ENCODE results near the gene SIVA1.

Gene SIVA1

DNA sequence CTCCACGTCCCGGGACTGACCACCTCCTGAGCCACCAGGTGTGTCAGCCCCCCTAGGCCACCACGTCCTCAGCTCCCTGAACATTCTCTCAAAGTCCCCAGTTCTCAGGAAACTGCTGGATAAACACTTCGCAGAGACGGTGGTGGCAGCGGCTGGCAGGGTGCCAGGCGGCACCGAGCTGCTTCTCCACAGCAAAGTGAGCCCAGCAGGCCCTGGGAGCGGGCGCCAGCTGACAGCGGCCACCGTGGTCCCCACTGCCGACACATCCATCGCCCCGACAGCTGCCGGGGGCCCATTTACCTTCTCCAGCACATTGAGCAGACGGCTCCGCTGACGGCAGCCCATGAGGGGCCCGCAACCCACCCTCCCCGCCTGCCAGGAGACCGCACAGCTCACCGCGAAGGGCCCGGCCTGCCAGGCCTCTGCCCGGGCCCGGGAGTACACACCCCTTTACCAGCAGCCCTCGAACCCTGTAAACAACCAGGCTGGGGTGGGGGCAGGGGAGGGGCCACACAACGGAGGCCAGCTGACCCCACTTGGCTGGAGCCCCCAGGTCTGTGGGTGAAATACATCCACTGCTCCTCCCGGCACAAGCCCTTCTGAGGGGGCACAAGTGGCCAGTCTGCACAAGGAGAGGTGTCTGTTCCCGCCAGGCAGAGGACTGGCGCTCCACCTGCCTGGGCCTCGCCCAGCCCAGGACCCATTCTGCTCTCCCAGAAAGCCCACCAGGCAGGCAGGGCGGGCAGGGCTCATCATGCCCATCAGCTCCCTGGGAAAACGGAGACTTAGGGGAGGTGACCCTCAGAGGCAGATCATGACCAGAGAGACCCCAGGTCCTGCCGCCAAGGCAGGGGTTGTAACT lies 32.1 kb downstream of the SIVA1 start:
- no peak for DNase-seq (ENCODE audit: low read depth in 2 of 2)

DNA sequence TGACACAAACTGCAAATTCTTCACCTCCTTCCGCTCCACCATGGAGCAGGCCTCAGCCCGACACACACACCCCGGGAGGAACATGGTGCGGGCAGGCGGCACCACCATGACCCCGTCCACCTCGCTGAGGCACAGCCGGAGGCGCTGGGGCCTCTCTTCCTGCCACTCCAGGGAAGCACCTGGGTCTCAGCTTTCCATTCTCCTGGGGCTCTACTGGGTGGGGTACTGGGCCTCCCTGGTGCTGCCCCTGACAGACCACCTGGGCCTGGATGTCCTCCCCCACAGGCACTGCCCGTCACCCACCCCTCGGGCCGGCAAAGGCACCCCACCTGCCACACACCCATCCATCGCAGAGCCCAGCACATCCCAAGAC lies 32.7 kb downstream of the SIVA1 start:
- no peak for DNase-seq (ENCODE audit: low read depth in 2 of 2)

DNA sequence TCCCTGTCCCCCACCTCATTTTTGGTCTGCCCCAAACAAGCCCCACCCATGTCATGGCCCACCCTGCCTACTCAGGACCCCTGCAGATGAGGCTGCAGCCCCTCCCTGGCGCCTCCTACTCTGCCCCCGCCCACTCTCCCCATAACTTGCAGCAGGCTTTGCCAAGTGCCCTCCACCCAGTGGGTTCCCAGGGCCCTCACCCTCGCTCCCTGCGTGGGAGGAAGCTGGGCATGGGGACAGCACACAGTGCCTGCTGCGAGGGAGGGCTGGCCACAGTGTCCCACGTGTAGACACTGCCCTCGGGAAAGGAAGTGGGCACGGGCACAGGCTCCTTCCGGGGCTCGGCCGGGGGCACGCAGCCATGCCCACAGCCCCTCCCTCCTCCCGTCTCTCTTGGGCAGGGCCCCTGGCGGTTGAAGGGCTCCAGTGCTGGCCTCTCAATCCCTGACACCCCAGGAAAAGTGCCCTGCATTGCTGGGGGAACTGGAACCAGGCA lies 33.2 kb downstream of the SIVA1 start:
- no peak for DNase-seq (ENCODE audit: low read depth in 2 of 2)

DNA sequence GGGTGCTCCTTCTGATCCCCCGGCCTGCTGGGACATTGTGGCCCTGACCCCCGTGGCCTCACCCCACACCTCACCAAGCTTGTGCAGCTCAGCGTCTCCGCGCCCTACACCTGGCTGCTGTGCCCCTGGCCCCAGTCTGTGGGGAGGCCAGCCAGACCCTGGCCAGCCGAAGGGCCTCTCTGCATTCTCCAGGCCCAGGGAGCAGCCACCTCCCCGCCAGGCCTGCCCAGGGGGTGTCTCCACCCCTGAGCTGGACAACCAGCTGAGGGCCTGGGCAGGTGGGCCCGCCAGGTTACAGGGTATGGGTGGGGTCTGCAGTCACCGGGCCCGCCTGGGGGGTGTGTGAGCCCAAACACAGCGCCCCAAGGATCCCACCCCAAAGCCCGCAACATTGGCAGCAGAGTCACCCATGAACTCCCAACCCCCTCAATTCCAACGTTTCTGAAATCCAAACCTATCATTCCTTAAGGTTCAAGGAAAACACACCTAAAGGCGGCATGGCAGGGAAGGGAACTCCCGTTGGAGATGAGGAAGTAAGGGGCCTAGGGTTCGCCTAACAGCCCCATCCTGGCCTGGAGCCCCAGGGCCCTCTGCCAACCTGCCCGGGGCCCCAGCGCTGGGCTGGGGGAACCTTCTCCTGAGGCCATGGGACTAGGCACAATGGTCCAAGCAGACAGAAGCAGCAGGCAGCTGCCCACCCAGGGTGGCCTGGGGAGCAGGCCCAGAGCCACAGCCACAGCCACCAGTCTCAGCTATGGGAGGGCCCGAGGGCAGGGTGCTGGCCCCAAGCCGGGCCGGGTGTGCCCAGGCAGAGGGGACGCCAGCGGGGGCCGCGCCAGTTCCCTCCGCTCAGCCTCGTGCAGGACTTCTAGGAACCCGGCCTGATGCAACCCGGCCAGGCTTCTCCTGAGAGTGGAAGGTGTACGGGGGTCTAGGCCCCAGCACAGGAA lies 34.1 kb downstream of the SIVA1 start:
- DNase-seq (ENCODE audit: low read depth in 2 of 2), result no peak

DNA sequence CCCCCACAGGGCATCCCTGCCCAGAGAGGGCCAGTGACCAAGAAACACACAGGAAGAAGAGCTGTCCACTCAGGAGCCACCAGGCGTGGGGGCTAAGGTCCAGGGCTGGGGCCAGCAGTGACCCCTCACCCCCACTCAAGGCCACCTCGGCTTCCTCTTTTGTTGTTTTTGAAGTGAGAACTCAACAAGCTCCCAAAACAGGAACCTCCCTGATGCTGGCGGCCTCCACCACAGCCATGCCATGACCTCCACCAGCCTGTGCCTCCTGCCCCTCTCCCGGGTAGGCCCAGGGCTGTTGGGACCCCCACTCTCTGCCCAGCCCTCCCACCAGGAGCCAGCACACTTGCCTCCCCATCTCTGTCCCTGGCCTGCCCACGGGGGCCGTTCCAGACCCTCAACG lies 34.8 kb downstream of the SIVA1 start:
- DNase-seq (ENCODE audit: low read depth in 2 of 2), result no peak

GRCh38 chr14:104788161-104788818 lies 35.3 kb downstream of the SIVA1 start:
- DNase-seq (ENCODE audit: low read depth in 2 of 2), result no peak

DNA sequence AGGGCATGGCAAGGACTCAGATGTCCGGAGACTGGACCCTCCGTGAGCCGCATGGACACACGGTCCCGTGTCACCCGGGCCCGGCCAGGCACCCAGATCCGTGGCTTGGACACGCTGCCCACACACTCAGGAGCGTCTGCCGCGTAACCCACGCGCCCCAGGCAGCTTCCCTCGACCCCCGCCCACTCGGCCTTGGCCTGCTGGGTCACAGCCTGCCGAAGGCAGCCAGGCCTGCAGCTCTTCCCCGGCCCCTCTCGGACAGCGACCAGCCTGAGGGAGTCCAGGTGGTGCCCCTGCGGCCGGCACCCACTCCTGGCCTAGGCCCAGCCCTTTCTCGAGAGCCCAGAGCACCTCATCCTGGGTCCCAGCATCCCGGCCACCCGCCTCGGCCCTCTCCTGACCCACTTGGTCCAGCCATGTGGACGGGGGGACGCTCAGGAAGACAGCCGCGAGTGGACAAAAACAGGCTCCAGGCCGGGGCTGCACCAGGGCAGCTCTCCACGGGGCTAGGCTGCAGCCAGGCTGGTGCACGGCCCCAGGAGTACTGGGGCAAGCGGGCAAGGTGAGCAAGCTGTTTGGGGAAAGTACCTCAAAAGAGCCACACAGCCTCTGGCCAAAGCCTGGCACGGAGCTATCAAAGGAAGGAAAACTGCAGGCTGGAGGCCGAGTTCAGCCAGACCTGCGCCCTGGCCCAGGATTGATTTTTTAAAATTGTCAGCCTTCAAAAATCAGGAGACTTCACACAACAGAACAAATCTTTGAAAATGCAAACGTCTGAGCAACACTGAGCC lies 36.1 kb downstream of the SIVA1 start:
- DNase-seq (ENCODE audit: low read depth in 2 of 2), result no peak

DNA sequence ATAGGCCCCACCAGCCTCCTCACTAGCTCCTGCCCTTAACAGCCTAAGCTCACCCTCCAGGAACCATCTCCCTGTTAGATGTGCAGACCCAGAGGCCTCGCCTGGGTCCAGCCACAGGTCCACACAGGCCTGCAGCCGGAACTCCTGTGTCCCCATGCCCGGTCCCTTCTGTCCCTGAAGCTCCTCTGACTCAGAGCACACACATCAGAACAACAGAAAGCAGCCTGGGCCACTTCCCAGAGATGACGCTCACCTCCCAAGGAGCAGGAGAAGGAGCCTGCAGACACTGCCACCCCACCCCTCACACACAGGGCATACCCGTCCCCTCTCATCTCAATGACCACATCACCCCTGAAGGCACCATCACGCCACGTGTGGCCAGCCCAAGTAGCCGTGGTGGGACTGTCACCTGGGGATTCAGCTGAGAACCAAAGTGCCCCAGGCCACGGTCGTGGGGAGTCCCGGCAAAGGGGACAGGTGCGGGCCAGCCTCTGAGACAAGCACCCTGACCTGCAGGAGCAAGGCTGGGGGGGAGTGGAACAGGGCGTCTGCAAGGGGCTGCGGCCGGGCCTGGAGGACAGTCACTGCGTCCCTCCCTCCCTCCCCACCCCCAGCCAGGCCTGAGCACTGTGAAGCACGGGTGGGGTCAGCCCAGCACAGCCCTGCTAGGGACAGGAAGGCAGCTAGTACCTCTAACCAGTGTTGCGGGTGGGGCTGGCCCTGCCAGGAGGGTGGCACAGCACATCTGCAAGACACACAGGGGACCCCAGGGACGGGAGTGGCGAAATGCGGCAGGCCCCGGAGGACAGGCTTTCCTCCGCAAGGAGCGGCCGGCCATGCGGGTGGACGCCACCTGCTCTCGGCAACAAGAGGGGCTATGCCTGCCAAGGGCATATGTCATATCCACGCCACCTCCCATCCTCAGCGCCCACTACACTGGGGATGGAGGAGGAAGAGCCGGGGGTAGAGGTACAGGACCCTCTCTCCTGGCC lies 37.1 kb downstream of the SIVA1 start:
- no peak for DNase-seq (ENCODE audit: low read depth in 2 of 2)

DNA sequence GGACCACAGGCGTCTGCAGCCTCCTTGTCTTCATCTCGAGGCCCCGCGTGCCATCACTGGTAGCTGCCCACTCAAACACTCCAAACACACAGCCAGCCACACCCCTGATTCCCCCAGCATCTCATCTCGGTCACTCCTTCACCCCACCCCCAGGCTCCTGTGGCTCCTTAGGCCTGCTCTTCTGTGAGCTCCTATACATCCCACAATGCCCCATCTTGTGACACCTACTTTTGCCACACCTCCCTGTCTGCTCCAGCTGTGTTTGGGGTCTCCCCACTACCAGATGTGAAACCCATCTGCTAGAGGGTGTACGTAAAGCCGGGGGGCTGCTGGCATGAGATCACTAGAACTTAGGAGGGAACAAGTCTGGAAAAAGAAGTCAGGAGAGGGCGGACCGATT lies 38.5 kb downstream of the SIVA1 start:
- DNase-seq (ENCODE audit: low read depth in 2 of 2), result no peak

DNA sequence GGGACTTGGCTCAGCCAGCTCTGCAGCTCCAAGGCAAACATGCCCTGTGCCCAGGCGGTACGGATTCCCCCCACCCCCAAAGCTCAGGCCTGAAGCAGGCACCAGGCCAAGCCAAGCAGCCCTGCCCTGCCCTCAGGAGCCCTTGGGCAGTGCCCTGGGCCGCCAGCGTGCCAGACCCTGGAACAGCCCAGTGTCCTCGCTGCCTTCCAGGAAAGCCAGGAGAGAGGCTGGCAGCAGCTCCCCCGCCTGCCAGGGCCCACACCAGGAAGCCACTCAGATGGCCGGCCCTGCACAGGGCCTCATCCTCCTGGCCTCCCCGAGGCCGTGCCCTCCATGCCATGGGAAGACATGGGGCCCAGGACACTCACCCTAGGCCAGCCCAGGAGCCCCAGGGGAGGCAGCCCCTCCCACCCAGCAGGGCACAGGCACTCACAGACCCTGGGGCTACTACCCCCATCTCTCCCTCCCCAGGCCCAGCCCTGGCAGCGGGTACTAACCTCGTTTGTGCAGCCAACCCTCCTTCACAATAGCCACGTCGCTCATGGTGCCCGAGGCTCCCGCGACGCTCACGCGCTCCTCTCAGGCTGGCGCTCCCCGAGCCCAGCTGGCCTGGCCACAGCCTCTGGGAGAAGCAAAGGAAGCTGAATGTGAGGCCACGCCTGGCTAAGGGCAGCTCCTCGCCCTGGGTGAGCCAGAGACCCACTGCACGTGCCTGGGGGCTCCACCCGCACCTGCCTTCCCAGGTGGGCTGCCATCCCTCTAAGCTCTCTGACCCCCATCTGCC lies 39.3 kb downstream of the SIVA1 start:
- DNase-seq (ENCODE audit: low read depth in 2 of 2), result no peak

DNA sequence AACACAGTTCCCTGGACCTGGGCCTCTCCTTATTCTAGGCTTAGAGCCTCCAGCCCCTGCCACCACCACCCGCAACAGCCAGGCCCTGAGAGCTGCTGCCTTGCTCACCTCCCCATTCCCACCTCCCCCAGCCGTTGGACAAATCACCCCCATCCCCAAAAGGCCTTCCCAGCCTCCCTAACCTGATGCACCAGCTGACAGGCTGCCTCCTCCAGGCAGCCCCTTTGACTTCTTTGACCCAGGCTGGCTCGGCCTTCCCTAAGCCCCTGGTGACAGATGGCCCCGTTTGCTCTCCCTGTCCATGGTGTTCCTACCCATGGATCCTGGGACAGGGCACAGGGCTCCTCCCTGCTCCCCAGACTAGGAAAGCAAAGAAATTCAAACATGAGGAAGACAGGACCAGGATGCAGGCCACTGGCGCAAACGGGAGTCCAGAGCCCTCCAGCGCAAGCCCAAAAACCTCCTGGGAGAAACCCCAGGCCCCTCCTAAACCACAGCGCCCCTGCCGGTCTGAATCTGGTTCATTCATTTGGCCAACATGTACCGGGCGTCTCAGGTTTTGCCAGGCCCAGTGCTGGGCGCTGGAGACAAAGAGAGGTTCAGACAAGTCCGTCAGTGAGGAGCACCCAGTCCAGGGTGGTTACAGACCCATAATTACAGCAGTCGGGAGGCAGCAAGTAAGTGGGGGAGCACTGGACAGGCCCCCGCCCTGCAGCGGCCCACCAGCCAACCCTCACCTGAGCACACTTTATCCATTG lies 40.2 kb downstream of the SIVA1 start:
- DNase-seq (ENCODE audit: low read depth in 2 of 2), result no peak

DNA sequence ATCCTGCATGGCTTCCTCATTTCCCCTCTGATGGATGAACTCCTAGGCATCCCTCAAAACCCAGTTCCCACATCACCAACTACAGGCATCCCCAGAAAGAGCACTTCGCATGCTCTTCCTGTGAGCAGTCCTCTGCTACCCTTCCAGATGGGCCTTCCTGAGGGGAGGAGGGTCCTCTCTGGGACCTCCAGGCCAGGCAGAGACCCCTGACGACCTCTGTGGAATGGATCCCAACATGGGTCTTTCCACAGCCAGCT lies 40.7 kb downstream of the SIVA1 start:
- no peak for DNase-seq (ENCODE audit: low read depth in 2 of 2)

GRCh38 chr14:104794099-104794498 lies 41.2 kb downstream of the SIVA1 start:
- DNase-seq (ENCODE audit: low read depth in 2 of 2), result peak; percentile 54 to 55

- DNase-seq (ENCODE audit: low read depth in 2 of 2), result no peak
Observed at GRCh38 chr14:104794631-104794992, 41.7 kb downstream of the SIVA1 start.

DNA sequence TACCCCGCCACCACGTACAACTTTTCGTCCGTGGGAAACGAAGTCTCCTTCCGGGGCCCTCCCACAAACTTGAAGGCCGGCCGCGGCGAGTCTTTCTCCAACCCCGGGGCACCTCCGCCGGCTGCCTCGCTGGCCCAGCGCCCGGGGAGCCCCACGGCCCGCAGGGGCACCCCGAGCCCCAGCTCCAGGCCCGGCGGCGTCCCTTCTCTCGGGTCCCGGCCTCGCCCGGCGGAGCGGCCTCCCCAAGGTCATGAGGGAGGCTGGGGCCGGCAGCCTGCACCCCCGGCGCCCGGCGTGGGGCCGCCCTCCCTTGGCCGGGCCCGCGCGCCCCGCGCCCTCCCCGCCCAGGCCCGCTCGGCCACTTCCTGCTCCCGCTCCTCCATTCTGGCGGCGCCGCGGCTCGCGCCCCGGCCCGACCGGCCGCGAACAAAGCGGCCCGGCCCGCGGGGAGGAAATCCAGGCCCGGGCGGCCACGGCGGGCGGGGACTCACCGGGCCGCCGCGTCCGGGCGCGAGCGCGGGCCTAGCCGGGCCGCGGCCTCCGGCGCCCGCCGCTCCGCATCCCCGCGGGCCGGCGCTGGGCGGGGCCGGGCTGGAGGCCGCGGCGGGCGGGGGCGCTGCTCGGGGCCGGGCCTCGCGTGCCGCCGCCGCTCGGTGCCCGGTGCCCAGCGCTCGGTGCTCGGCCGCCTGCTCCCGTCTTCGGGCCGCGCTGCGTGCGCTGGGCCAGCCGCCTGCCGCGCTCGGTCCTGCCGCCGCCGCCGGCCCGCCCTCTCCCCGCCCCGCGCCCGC lies 42.2 kb downstream of the SIVA1 start, which contains the start of gene AKT1:
Gene AKT1, minus strand, starts transcription at position 756 of the 788 bp plus-strand sequence. CDS start 3,105 bp downstream, outside the sequence.
- no peak for DNase-seq (ENCODE audit: low read depth in 2 of 2)

GRCh38 chr14:104795781-104796686 lies 43.1 kb downstream of the SIVA1 start:
- DNase-seq (ENCODE audit: low read depth in 2 of 2), result peak in 1 of 2 donors; percentile 43

- DNase-seq (ENCODE audit: low read depth in 2 of 2), result no peak
Observed at GRCh38 chr14:104796687-104797081, 43.7 kb downstream of the SIVA1 start.
